Fibroblast of lung (primary cell): Measurements from ENCODE around the gene LMO1.

Experiments used
- CTCF ChIP-seq, 2 donors: IDR thresholded peaks in 1 of 2; conservative IDR thresholded peaks in 1 of 2; 1 replicate in 1 of 2; 2 replicates in 1 of 2; pipeline ENCODE4 v1.5.1; 2011 to 2012; ENCODE audit warnings: low read length in 2 of 2, control low read depth in 1 of 2, inconsistent platforms in 1 of 2, low read depth in 1 of 2, mild to moderate bottlenecking in 1 of 2
- EZH2 ChIP-seq: IDR thresholded peaks from 2 replicates; pipeline ENCODE4 v1.5.1; 2012; ENCODE audit warnings: low read length, control low read depth, mild to moderate bottlenecking; ENCODE audit errors: missing control alignments

GRCh38 chr11:8196749-8197148, 66.9 kb downstream of the LMO1 start:
- TF ChIP-seq EZH2 (no peak), CTCF (conservative IDR thresholded peaks at IDR 0.05 in 1 of 2, IDR thresholded peaks at IDR 0.05 in 1 of 2; ENCODE audit: low read depth in 1 of 2, low read length in 2 of 2) (no peak)
